H54 (cell line): ENCODE measurements around the gene HOXA2.

Source experiments
- DNase-seq: peaks from one replicate; pipeline ENCODE4 v3.0.0; 2011; ENCODE audit warnings: low spot score, mixed read lengths; ENCODE audit not compliant: insufficient read length
- FAIRE-seq: peaks from 3 replicates; lab custom pipeline; 2011; peaks lifted over from hg19 to GRCh38; lab: Jason Lieb, UNC
- POLR2A ChIP-seq: IDR thresholded peaks from 2 replicates; pipeline ENCODE4 v1.6.1; 2011; ENCODE audit warnings: low read depth, mild to moderate bottlenecking, low read length

Gene HOXA2

DNA sequence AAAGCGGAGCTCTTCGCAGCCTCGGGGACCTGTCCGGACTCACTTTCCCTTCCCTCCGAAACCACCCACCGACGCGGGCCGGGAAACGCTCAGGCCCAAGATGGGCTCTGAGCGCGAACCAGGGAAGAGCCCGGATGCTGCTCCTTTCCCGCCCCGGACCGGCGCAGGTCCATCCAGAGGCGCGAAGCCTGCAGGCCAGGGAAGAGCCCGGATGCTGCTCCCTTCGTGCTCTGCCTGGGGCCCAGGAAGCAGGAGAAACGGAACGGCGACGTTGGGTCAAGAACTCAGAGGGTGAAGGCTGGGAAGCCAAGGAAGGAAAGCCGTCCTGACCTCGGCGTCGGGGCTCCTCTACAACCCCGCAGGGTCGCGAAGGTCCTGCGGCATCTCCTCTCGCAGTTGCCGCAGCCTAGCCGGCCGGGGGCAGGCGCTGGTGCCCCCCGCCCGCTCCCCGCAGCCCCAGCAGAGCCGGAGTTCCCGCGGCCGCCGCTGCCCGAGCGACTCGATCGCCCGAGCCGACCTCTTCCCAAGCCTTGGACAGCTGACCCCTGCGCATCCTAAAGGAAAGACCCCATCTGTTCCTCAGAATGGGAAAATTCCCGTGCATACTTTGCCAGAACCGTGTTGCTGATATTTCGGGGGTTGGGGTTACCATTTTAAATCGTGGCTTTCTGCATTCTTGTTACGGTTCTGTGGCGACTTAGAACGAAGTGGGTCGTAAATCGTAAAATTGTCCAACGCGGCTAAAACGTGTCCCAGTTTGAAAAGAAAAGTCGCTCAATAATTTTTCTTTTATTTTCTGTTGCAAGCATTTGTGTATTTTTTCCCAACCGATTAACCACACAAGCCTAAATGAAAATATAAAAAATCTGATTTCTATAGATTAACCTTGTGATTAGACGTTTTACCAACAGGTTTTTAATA lies 14.2 kb downstream of the HOXA2 start:
- no peak for TF ChIP-seq POLR2A
- no peak for FAIRE-seq
- no peak for DNase-seq

DNA sequence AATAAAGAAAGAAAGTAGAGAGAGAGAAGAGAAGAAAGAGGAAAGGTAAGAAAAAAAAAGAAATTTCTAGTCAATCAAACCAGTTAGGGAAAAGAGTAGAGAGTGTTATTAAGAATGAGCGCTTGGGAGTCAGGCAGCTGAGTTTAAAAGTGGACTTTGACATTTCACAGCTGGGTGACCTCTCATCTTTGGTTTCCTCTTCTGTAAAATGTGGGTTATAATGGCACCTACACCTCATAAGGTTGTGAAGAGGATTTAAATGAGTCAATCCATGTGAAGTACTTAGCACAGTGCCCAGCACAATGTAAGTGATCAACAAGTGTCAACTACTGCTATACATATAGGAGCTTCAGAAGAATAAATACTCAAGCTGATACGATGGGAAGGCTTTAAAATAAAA lies 18.8 kb downstream of the HOXA2 start:
- no peak for DNase-seq
- FAIRE-seq = no peak
- TF ChIP-seq POLR2A = no peak

DNA sequence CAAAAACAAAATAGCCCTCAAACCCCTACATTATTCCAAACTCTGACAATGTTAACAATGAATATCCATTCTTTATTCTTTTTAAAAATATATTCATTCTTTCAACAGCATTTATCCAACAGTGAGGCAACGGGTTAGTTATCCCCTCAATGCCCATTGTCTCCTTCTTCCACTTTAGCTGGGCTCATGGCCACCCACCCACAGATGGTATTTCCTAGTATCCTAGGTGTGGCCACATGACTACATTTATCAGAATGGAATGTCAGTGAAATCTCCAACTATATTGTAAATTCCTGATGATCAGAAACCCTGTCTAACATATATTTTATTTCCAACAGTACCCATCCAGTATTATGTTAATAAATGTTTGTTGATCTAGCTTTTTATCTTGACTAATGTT lies 20.3 kb downstream of the HOXA2 start:
- FAIRE-seq = peak; percentile 30
- TF ChIP-seq POLR2A = no peak
- DNase-seq = no peak

DNA sequence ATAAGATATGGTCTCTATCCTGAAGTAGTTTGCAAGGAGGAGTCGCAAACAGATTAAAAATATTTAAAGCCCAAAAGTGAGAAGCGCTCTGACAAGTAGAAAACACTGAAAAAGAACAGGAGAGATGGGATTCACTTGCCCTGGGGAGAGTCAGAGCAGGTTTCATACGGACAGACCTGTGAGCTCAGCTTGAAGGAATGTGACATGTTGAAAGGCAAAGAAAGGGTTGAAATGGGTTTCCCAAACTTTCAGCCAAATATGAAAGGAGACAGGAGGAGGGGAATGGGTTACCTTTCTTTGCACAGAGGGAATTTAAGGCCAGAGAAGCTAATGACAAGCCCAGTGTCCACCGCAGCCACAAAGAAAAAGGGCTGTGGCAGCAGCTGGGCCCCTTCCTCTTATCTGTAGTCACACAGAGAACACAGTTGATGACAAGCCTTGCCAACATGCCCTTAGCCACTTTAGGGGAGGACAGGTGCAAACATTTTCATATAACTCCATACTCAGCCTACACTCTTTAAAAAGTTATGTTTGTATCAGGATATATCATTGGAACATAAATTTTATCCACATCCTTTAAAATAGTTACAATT lies 21.5 kb downstream of the HOXA2 start:
- DNase-seq = peak; percentile 87
- peak; percentile 91 for FAIRE-seq

GRCh38 chr7:27079234-27079975 lies 23.1 kb downstream of the HOXA2 start:
- DNase-seq (no peak), FAIRE-seq (no peak)
- no peak for TF ChIP-seq POLR2A

More for the DNA sequence above, 21.5 kb downstream of the HOXA2 start:
- no peak for TF ChIP-seq POLR2A

DNA sequence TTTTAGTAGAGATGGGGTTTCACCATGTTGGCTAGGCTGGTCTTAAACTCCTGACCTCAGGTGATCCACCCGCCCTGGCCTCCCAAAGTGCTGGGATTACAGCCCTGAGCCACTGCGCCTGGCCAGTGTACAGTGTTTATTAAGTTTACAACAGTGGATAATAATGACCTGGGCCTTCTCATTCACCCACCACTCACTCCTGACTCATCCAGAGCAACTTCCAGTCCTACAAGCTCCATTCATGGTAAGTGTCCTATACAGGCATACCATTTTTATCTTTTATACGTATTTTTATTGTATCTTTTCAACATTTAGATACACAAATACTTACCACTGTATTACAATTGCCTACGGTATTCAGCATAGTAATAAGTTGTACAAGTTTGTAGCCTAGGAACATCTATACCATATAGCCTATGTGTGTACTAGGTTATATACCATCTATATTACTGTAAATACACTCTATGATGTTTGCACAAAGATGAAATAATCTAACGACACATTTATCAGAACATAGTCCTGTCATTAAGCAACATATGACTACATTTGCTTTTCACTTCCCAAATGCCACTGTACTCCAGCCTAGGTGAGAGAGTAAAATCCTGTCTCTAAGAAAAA lies 23.8 kb downstream of the HOXA2 start:
- TF ChIP-seq POLR2A = no peak
- FAIRE-seq (no peak), DNase-seq (no peak)

DNA sequence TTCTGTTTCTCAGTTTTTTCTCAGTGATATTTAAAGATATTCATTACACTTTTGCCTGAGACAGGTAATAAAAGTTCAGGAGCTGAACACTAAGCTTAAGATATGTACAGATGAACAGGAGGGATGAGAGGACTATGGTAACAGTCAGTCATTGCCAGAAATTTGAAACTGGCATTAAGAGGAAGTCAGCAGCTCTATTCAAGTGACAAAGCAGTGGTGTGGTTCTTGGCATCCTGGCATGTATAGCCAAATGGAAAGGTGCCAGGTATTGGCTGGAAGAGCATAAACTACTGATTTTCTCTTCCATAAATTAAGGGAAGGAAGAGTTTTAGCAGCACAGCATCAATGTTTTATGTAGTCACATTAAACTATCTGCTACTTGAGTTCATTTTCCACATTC lies 29.4 kb downstream of the HOXA2 start:
- no peak for TF ChIP-seq POLR2A
- FAIRE-seq (peak; percentile 84), DNase-seq (no peak)

DNA sequence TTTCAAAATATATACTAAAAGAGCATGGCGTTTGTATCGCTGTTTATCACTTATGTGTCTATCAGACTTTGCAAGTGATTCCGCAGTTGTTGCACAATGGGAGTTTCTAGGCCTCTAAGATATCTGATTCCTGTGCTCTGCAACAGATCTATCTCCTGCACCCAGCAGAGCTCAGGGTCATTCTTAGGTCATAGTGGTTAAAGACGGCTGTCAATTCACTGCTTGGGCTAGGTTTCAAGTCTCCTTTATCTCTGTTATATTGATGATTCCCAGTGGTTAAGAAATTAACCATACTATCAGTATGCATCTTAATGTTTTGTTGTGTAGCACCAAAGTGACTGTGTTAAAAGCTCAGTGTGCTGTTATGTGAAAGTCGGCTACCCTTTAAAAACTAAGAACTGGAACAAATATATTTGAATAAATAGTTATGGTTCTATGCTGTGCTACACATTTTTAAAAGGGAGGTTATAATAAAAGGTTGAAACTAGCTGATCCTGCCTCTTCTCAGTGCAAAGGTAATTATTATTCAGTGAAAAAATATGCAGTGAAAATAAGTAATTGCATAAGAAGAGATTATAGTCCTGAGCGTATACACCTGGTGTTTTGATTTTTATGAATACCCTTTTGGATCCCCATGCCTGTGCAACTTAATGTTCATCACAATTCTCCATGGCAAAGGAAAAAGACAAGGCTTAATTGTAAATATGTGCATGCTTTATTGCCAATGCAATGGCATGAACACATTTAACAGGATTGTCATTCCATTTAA lies 30.7 kb downstream of the HOXA2 start:
- no peak for DNase-seq
- no peak for FAIRE-seq
- no peak for TF ChIP-seq POLR2A

- FAIRE-seq (no peak), DNase-seq (no peak)
- TF ChIP-seq POLR2A = no peak
Observed at GRCh38 chr7:27068259-27068658, 34.2 kb downstream of the HOXA2 start.

- DNase-seq (no peak), FAIRE-seq (peak; percentile 23)
- TF ChIP-seq POLR2A = no peak
Observed at GRCh38 chr7:27066148-27066547, 36.3 kb downstream of the HOXA2 start.

DNA sequence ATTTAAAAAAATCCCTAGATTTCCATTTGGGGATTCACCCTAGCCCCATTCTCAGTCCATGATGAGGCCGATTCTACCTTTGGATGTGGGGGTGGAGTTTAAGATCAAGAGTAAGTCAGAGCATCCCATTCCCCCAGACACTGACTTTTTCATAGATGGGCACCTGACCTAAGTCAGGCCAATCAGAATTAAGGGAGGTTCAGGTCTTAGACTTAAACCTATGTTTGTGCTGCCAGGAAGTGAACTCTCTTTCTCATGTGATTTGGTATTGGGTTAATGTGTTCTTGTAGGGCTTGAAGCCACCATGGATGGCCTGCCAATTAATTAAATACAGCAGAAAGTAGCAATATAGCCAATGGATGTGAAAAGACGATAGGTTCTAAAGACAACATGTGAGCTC lies 36.8 kb downstream of the HOXA2 start:
- FAIRE-seq = no peak
- no peak for DNase-seq
- no peak for TF ChIP-seq POLR2A

GRCh38 chr7:27064661-27065060 lies 37.8 kb downstream of the HOXA2 start:
- no peak for TF ChIP-seq POLR2A
- DNase-seq (no peak), FAIRE-seq (no peak)

- no peak for DNase-seq
- no peak for TF ChIP-seq POLR2A
- no peak for FAIRE-seq
Observed at GRCh38 chr7:27064159-27064558, 38.3 kb downstream of the HOXA2 start.
